22Rv1 (cell line): Measurements from ENCODE around the gene TIMP2.
"Not testable (repeated sequence)": the region's sequence is repeated elsewhere in the genome, so short reads cannot be mapped to it uniquely, and the experiment has no call there.

Source experiments
- CTCF ChIP-seq: fragments of 450-650 bp; IDR thresholded peaks from 2 replicates; pipeline ENCODE4 v1.5.1; 2017; ENCODE audit warnings: mild to moderate bottlenecking
- ZFX ChIP-seq: fragments of 450-650 bp; IDR thresholded peaks from 2 replicates; pipeline ENCODE4 v1.6.1; 2017; ENCODE audit warnings: antibody characterized with exemption, borderline replicate concordance

GRCh38 chr17:78945455-78945854 is 20.3 kb upstream of the TIMP2 start:
- not testable (repeated sequence) for TF ChIP-seq CTCF, ZFX
